A673 (cell line): ENCODE data around the gene PRR5. TPM values are rescaled to one million over a fixed set of nuclear protein-coding genes. Genes with fewer than 3 reads are reported as not detected.

ENCODE experiments used
- BruUV-seq: library from RNA; stranded (reverse); fragments of 400-500 nt; replicated peaks from 2 replicates; lab custom pipeline; 2021; lab: Mats Ljungman, UMichigan
- CTCF ChIA-PET: fragments of 300-600 bp; sonication (Branson Sonifier 250); formaldehyde crosslinking; loops from one replicate; lab custom pipeline; 2022; ENCODE audit warnings: antibody characterized with exemption; lab: Charles Lee
- POLR2A ChIA-PET: fragments of 300-600 bp; sonication (Branson Sonifier 250); formaldehyde crosslinking; loops from one replicate; lab custom pipeline; 2022; ENCODE audit warnings: antibody characterized with exemption; ENCODE audit not compliant: low non-redundant PET; lab: Charles Lee
- DNase-seq: peaks from one replicate; pipeline ENCODE4 v3.0.0-alpha.2; 2015; ENCODE audit warnings: low spot score
- H3K27ac ChIP-seq: fragments of 200-600 bp; sonication (generic); 2 replicates; pipeline ENCODE4 v1.5.1; 2016; ENCODE audit warnings: mixed run types, low read depth, mild to moderate bottlenecking, mixed read lengths, antibody characterized with exemption, low read length; ENCODE audit not compliant: poor library complexity, severe bottlenecking
- H3K27me3 ChIP-seq: fragments of 200-600 bp; sonication (generic); replicated peaks from 2 replicates; pipeline ENCODE4 v1.6.1; 2017; ENCODE audit warnings: mixed run types, low read depth, mild to moderate bottlenecking, mixed read lengths, antibody characterized with exemption, low read length; ENCODE audit not compliant: insufficient read depth, poor library complexity
- H3K36me3 ChIP-seq: fragments of 200-600 bp; sonication (generic); 2 replicates; pipeline ENCODE4 v1.6.1; 2016; ENCODE audit warnings: mixed run types, mild to moderate bottlenecking, mixed read lengths, antibody characterized with exemption, low read length; ENCODE audit not compliant: insufficient read depth, poor library complexity, severe bottlenecking
- H3K4me1 ChIP-seq: fragments of 200-600 bp; sonication (generic); 2 replicates; pipeline ENCODE4 v1.6.1; 2017; ENCODE audit warnings: mixed run types, mild to moderate bottlenecking, mixed read lengths, antibody characterized with exemption, low read length; ENCODE audit not compliant: insufficient read depth, poor library complexity, severe bottlenecking
- H3K4me3 ChIP-seq: fragments of 200-600 bp; sonication (generic); 2 replicates; pipeline ENCODE4 v1.5.1; 2016; ENCODE audit warnings: low read depth, mixed run types, mild to moderate bottlenecking, mixed read lengths, low read length; ENCODE audit not compliant: poor library complexity, severe bottlenecking
- H3K9me3 ChIP-seq: fragments of 200-600 bp; sonication (generic); 2 replicates; pipeline ENCODE4 v1.6.1; 2016; ENCODE audit warnings: mixed run types, low read depth, mild to moderate bottlenecking, mixed read lengths, antibody characterized with exemption, low read length; ENCODE audit not compliant: poor library complexity, severe bottlenecking
- EZH2 ChIP-seq: fragments of 200-600 bp; sonication (generic); IDR thresholded peaks from 2 replicates; pipeline ENCODE4 v1.6.1; 2017; ENCODE audit warnings: borderline replicate concordance, low read depth, mild to moderate bottlenecking, mixed read lengths, antibody characterized with exemption, low read length; ENCODE audit not compliant: poor library complexity, severe bottlenecking
- intact Hi-C: fragments of 100-400 bp; cut with micrococcal nuclease; formaldehyde crosslinking; loops from one replicate; pipeline ENCODE4 v1.10.0; 2022; ENCODE audit not compliant: unreplicated experiment
- total RNA-seq: library from RNA; stranded (reverse); gene quantifications from 2 replicates; pipeline ENCODE4 v1.2.3, GENCODE V29; 2021
- TF ChIP-seq, protein P1 (sequence below): fragments of 300-800, 200-600 bp; sonication (generic); conservative IDR thresholded peaks from 2 replicates; pipeline ENCODE4 v1.5.1; 2017; ENCODE audit warnings: low read depth, mild to moderate bottlenecking, antibody characterized with exemption, low read length, moderate library complexity, mixed read lengths

Gene PRR5
- total RNA-seq, 1 experiment from 2014 or later = 17.9 TPM

DNA sequence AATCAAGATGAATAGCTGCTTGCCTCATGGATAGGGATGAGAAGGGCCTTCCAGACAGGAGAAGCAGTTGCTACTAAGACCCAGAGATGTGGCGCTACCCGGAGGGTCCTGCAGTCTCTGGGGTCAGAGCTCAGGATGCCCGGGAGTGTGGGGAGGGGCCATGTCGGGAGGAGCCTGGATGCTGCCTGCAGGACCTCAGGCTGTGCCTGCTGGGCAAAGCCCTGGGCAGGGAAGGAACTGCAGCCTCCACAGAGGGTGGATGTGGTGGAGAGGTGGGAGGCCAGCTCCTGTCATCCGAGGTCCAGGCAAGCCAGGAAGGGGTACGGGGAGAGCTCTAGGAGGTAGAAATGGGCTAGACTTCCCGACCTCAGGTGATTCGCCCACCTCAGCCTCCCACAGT, 11.0 kb downstream of the PRR5 start:
- no peaks in the 10 kb centered on the region for H3K36me3 ChIP-seq
- BruUV-seq = no TSS peak
- H3K27ac ChIP-seq = no peak overlapping the region
- ChIA-PET POLR2A (no interaction called here), CTCF (no interaction called here)
- no peaks in the 10 kb centered on the region for H3K4me1 ChIP-seq
- no peak for TF ChIP-seq EZH2
- TF ChIP-seq, protein P1, sequence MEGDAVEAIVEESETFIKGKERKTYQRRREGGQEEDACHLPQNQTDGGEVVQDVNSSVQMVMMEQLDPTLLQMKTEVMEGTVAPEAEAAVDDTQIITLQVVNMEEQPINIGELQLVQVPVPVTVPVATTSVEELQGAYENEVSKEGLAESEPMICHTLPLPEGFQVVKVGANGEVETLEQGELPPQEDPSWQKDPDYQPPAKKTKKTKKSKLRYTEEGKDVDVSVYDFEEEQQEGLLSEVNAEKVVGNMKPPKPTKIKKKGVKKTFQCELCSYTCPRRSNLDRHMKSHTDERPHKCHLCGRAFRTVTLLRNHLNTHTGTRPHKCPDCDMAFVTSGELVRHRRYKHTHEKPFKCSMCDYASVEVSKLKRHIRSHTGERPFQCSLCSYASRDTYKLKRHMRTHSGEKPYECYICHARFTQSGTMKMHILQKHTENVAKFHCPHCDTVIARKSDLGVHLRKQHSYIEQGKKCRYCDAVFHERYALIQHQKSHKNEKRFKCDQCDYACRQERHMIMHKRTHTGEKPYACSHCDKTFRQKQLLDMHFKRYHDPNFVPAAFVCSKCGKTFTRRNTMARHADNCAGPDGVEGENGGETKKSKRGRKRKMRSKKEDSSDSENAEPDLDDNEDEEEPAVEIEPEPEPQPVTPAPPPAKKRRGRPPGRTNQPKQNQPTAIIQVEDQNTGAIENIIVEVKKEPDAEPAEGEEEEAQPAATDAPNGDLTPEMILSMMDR = no peak
- intact Hi-C loops = no loop called here
- no peaks in the 10 kb centered on the region for H3K9me3 ChIP-seq
- no peak for DNase-seq
- H3K27me3 ChIP-seq = no peaks in the 10 kb centered on the region
- no peak overlapping the region for H3K4me3 ChIP-seq

DNA sequence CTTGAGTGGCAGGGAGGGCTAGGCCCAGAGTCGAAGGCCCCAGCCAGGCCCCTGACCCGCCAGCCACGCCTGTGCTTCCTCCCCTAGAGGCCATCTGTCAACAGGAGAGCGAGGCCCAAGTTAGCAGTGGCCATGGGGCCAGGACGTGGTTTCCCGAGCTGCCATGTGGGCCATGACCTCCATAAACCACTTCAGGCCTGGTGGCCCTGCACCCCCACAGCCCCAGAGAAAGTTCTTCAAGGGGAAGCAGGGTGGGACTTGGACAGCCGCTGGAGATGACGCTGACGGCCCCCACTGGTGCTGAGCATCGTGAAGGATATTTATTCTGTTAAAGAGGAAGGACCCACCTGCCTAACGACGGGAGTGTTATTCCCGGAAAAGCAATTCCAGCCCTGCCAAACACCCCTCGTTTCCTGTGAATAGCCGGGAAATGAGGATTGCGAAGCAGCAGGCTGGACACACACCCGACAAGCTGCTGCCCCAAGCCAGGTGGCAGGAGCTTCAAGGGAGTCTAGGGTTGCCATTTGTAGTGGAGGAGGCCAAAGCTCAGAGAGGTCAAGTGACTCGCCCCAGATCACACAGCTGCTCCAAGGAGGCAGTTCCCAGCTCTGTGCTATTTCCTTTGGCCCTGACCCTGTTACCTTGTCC, 12.8 kb downstream of the PRR5 start:
- intact Hi-C loops = no loop called here
- TF ChIP-seq, protein P1 = no peak
- no peak for TF ChIP-seq EZH2
- Histone ChIP-seq H3K36me3 (no peaks in the 10 kb centered on the region), H3K4me1 (no peaks in the 10 kb centered on the region), H3K9me3 (no peaks in the 10 kb centered on the region), H3K27ac (no peak overlapping the region), H3K27me3 (no peaks in the 10 kb centered on the region), H3K4me3 (no peak overlapping the region)
- DNase-seq = no peak
- CTCF ChIA-PET = no interaction called here
- BruUV-seq = no TSS peak
- POLR2A ChIA-PET = no interaction called here

GRCh38 chr22:44718418-44718817, 16.4 kb downstream of the PRR5 start:
- Histone ChIP-seq H3K27ac (no peak overlapping the region), H3K4me3 (no peak overlapping the region), H3K36me3 (no peaks in the 10 kb centered on the region), H3K4me1 (no peaks in the 10 kb centered on the region), H3K27me3 (no peaks in the 10 kb centered on the region), H3K9me3 (no peaks in the 10 kb centered on the region)
- CTCF ChIA-PET = no interaction called here
- no peak for TF ChIP-seq EZH2
- TF ChIP-seq, protein P1 = no peak
- POLR2A ChIA-PET = no interaction called here
- no TSS peak for BruUV-seq
- intact Hi-C loops = no loop called here
- no peak for DNase-seq
